Left ventricle myocardium inferior (tissue), 1 donor: ENCODE data around the gene SENP1. TPM values are rescaled to one million over a fixed set of nuclear protein-coding genes. Genes with fewer than 3 reads are reported as not detected.
A peak's percentile ranks its signal among the peaks of the same experiment; 100 is the strongest.

Source experiments
- DNase-seq: peaks from one replicate; pipeline ENCODE4 v3.0.0-alpha.2; 2020
- H3K27ac ChIP-seq: fragments of 200-600 bp; replicated peaks from 2 replicates; pipeline ENCODE4 v1.8.0; 2021
- H3K27me3 ChIP-seq: fragments of 200-600 bp; 2 replicates; pipeline ENCODE4 v1.8.0; 2021; ENCODE audit warnings: low read depth
- H3K36me3 ChIP-seq: fragments of 200-600 bp; 2 replicates; pipeline ENCODE4 v1.8.0; 2021
- H3K4me1 ChIP-seq: fragments of 200-600 bp; 2 replicates; pipeline ENCODE4 v1.8.0; 2021
- H3K4me3 ChIP-seq: fragments of 200-600 bp; 2 replicates; pipeline ENCODE4 v1.8.0; 2021; ENCODE audit warnings: mild to moderate bottlenecking, moderate library complexity
- H3K9me3 ChIP-seq: fragments of 200-600 bp; replicated peaks from 2 replicates; pipeline ENCODE4 v1.8.0; 2021
- CTCF ChIP-seq: fragments of 200-600 bp; IDR thresholded peaks from 2 replicates; pipeline ENCODE4 v1.8.0; 2021; ENCODE audit warnings: antibody characterized with exemption, mild to moderate bottlenecking, borderline replicate concordance
- intact Hi-C: fragments of 100-400 bp; cut with micrococcal nuclease; formaldehyde crosslinking; loops from one replicate; pipeline ENCODE4 v1.11.0; 2022
- total RNA-seq: library from RNA; stranded (reverse); fragmentation: NEBNext Ultra II Directional; extraction: Animal tissue kit (Norgen Biotek cat#: 25700); gene quantifications from one replicate; pipeline ENCODE4 v1.2.1, GENCODE V29; 2021
- donor health status: DM: no; HTN: yes; CAD: no; lungs with severe emphysema.

Gene SENP1
- total RNA-seq, 1 donor from 2014 or later: 5.3 TPM

- no peak for TF ChIP-seq CTCF
- Histone ChIP-seq H3K27ac (no peak overlapping the region), H3K4me3 (no peak overlapping the region), H3K9me3 (no peaks in the 10 kb centered on the region), H3K36me3 (no peaks in the 10 kb centered on the region), H3K4me1 (peaks cover 42% of the 10 kb centered on the region), H3K27me3 (peaks cover 23% of the 10 kb centered on the region)
- intact Hi-C loops: no loop called here
- DNase-seq: no peak
These were observed 79.6 kb downstream of the SENP1 start for GRCh38 chr12:48026060-48026827.

- no peak for DNase-seq
- TF ChIP-seq CTCF: no peak
- Histone ChIP-seq H3K36me3 (no peaks in the 10 kb centered on the region), H3K9me3 (no peaks in the 10 kb centered on the region), H3K27ac (no peak overlapping the region), H3K27me3 (peaks cover 23% of the 10 kb centered on the region), H3K4me1 (peaks cover 40% of the 10 kb centered on the region), H3K4me3 (no peak overlapping the region)
- intact Hi-C loops: no loop called here
These were observed 80.6 kb downstream of the SENP1 start for GRCh38 chr12:48025281-48025680.

GRCh38 chr12:48024735-48025134, 81.1 kb downstream of the SENP1 start:
- Histone ChIP-seq H3K27me3 (peaks cover 23% of the 10 kb centered on the region), H3K4me3 (no peak overlapping the region), H3K4me1 (peaks cover 34% of the 10 kb centered on the region), H3K27ac (no peak overlapping the region), H3K9me3 (no peaks in the 10 kb centered on the region), H3K36me3 (no peaks in the 10 kb centered on the region)
- no peak for DNase-seq
- intact Hi-C loops: no loop called here
- no peak for TF ChIP-seq CTCF

- Histone ChIP-seq H3K9me3 (no peaks in the 10 kb centered on the region), H3K4me1 (peaks cover 24% of the 10 kb centered on the region), H3K36me3 (no peaks in the 10 kb centered on the region), H3K4me3 (no peak overlapping the region), H3K27me3 (peaks cover 23% of the 10 kb centered on the region), H3K27ac (peak overlapping the region; percentile 65)
- DNase-seq: peak; percentile 70
- intact Hi-C loops: no loop called here
- TF ChIP-seq CTCF: no peak
These were observed 82.5 kb downstream of the SENP1 start for GRCh38 chr12:48023386-48023785.

GRCh38 chr12:48022676-48023385, 83.0 kb downstream of the SENP1 start:
- no peak for TF ChIP-seq CTCF
- Histone ChIP-seq H3K4me1 (peaks cover 23% of the 10 kb centered on the region), H3K36me3 (no peaks in the 10 kb centered on the region), H3K9me3 (no peaks in the 10 kb centered on the region), H3K4me3 (no peak overlapping the region), H3K27ac (peak overlapping the region; percentile 65), H3K27me3 (peaks cover 23% of the 10 kb centered on the region)
- intact Hi-C loops: no loop called here
- no peak for DNase-seq
